Renal cortex interstitium (tissue), 11 donors: ENCODE measurements around the gene PRAC1. TPM values are rescaled to one million over a fixed set of nuclear protein-coding genes. Genes with fewer than 3 reads are reported as not detected.

ENCODE experiments used
- DNase-seq, 11 donors: peaks; one replicate each; pipeline ENCODE4 v3.0.0-alpha.2; 2013; ENCODE audit warnings: low read depth in 9 of 11, low spot score in 4 of 11; ENCODE audit errors: extremely low read depth in 1 of 11
- polyA plus RNA-seq, 3 donors: library from polyadenylated mRNA; unstranded; fragments of 120-200 nt; gene quantifications; one replicate each; pipeline ENCODE4 v1.2.1, GENCODE V29; 2013; ENCODE audit not compliant: insufficient read length in 3 of 3

The PRAC1 gene
- polyA plus RNA-seq, 3 donors, result not detected

DNA sequence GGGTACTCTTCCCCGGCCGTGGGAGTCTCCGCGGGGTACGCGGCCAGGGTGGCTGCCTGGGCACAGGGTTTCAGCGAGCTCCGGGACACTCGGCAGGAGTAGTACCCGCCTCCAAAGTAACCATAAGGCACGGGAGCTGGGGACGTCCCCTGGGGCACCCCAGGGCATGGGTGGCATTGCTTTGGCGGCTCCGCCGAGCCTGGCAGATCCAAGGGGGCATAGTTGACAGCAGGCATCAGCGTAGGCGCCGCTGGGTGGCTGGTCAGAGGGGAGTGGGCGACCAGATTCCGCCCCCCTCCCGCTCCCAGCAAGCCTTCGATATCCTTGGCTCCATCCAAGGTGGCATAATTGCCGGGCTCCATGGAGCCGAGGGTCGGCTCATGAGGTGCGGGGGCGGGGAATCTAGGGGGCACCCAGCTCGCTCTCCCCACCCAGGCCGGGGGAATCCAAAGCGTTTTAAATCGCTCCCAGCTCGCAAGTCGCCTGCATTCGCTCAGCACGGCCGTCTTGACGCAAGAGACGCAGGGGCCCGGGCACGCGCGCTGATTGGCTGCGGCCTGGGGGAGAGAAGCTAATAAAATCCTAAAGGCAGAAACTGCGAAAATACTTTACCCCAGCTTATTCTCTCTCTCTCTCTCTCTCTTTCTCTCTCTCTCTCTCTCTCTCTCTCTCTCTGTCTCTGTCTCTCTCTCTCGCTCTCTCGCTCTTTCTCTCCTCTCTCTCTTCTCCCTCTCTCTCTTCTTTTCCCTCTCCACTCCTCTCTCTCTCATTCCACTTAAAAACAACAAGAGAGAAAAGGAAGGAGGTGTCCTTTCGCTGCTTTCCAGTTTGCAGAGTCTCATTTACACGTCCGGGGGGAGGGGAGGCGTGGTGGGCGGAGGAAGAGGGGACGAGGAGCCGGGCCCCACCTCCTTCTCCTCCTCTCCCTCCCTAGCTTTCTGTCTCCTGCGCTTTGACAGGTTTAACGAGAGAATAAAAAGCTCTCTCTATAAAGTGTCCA lies 6.2 kb upstream of the PRAC1 start, which contains the start of gene HOXB13:
Gene HOXB13, minus strand, starts transcription at position 519 of the 1,000 bp plus-strand sequence. Its CDS starts 157 bp downstream, at position 362.
- no peak for DNase-seq

DNA sequence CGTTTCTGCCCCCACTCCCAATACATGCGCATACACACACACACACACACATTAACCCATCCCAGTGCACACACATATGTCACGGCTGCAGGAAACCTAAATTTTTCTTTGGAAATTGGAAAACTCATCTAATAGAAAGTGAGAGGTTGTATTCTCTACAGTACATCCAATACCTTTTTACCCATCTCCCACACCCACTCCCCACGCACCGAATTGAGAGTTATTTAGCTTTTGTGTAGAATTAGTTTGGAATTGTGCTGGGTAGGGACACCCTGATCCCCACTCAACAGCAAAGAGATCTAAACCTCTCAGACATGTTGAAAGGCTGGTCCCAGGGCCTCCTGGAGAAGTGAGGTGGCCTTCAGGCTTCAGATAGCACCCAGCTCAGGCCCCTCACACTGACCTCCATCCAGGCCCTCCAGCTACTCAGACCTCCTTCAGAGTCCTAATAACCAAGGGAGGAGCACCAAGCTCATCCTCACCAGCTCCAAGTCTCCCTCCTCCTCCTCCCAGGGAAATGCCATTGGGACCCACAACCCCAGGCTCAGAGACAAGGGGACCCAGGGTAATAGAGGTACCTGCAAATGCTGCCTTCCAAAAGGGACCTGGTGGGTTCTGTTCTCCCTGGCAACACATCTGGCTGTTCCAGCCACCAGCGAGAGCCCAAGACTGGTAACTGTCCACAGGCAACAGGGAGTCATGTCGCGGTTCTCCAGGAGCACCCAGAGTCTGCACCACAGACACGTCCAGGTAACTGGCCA lies 5.3 kb upstream of the PRAC1 start:
- no peak for DNase-seq

DNA sequence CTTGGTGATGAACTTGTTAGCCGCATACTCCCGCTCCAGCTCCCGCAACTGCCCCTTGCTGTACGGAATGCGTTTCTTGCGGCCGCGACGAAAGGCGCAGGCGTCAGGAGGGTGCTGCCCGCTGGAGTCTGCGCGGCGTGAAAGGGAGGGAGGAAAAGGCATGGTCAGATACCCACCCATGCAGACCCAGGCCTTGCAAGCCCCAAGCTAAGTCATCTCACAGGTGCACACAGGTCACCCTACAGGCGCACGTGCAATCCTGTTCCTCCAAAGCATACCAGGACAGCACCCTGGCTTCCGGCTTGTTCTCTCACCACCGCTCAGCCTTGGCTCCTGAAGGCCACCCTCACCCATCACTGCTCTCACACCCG lies 4.6 kb upstream of the PRAC1 start:
- no peak for DNase-seq

DNA sequence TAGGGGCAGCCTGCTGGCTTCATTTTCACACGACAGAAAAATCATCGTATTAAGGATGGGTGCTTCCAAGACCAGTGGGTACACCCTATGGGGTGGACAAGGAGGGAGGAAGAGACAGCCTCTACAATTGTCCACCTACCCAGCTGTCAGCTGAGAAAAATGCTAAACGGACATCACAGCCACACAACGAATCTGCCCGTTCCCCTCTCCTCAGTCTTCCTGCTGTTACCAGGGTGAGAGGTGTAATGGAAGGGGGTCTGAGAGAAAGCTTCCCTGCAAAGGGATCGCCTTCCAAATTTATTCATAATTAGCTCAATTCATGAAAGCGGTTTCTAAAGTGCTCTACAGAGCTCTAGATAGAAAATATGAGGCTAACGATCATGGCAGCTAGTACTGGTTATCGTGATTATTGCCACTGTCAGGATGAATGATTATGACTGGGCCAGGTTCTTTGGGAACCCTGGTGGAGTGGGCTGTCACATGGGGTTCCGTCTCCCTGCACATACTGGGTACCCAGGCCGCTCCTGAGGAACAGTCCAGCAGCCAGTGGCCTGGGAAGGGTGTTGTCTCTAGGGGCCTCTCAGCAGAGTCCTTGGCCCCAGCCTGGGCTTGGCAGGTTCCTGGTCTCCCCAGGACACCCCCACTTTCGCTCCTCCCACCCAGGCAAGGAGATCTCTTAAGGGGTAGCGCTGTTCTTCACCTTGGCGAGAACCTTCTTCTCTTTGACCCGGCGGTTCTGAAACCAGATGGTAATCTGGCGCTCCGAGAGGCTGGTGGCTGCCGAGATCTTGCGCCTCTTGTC lies 4.0 kb upstream of the PRAC1 start:
- DNase-seq, result no peak

DNA sequence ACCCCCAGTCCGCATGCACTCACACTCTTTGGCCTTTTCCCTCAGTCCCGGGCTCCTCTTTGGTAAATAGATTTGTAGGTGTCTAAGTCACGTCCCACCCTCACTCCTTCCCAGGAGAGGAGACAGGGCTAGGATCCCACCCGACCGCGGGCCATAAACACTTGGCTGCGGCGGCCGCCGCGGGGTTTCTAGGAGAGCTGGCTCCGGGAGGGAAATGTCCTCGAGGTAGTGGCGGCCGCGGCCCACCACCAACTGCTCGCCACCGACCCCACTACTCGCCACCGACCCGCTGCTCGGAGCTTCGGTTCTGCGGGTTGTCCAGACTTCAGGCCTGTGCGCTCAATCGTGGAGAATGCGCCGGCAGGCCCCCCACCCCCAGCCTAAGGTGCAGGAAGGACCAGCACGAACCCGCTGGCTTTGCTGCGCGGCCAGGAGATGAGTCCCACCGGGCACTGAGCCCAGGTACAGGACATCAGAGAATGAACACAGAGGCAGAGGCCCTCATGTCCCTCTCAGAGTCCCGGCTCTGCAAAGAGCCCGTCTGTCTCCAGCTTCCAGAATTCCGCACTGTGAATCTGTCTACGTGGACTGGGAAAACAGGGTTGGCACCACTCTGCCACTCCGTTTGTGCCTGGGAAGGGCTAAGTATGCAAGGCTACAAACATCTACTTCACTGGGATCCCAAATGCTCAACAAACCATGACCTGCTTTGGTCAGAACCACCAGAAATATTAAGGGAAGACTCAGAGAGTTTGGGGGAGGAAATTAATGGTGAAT lies 3.2 kb upstream of the PRAC1 start:
- DNase-seq, result no peak

DNA sequence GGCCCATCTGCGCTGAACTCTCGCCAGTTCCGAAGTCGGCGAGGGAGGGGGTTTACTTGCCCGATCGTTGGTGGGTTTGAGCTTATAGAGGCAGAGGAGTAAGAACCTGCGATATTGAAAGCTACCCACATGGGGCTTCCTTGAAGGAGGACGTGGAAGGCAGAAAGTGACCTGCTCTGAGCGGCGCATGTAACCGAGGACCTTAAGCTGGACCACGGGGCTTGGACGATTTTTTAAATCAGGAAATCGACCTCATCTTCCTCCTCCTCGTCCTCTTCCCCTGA lies 2.6 kb upstream of the PRAC1 start:
- no peak for DNase-seq

DNA sequence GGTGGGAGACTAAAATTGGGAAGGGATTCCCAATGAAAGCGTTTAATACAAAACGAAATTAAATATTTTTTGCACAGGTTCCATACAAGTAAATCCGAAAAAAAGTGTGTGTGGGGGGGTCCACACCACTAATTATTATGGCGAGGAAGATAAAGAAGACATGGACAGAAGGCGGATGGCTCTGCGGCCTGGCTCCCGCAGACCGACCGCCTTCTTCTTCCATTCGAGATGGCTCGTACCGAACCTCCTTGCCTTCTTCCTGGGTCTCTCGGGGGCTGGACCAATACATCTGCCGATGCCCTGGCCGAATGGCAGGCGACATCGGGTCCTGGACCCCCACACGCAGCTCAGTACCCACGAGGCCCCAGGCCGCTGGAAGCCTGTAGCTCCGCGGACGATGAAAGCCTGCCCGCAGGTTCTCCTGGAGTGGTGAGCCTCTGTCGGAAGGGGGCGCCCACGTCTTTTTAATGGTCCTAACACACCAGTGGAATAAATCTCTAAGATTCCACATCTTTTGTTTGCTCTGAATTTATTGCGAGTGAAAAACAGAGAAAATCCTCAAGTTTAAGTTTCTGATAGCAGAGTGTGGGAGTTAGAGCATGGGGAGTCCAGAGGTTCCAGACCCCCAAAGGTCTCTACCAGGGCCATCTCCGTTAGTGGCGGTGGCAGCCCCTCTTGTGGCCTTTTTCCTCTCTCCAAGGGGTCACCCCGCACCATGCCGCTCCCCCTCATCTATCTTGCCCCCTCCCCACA lies 2.1 kb upstream of the PRAC1 start:
- peak in 7 of 11 donors; percentile 65 to 85 (median 79) for DNase-seq

DNA sequence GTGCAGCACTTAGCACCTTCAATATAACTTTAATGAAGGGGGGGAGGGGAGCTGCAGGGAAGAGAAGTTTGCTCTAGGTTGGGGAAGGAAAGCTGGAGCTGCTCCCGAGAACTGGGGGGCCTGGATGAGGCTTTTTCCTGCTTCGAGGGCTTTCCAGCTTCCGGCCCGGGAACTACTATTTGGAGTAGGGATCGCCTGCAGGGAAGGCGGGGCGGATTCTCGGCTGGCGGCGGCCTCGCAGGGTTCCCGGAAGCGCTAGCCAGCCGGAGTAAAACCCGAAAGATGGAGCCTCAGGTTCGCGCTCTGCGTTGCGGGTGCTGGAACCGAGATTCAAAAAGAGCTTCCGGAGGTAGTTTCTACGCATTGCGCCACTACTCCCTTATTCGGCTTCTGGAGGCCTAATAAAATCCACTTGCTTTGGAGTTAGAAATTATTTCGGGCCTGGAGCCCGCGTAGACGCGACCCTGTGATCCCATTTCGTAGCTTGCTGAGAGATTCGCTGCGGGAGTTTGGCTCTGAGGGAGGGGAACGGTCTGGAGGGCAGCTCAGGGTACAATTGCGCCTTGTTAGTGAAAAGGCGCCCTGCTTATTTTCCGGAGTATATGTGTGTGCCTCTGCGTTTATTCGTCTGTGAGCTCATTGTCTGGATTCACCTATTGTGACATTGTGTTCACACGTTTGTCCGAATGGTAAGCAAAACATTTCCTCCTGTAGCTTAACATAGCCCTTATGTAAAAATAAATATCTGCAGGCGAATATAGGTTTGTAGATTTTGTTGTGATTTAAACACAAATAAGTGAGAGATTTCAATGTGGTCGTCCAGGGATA lies 1.3 kb upstream of the PRAC1 start:
- no peak for DNase-seq

DNA sequence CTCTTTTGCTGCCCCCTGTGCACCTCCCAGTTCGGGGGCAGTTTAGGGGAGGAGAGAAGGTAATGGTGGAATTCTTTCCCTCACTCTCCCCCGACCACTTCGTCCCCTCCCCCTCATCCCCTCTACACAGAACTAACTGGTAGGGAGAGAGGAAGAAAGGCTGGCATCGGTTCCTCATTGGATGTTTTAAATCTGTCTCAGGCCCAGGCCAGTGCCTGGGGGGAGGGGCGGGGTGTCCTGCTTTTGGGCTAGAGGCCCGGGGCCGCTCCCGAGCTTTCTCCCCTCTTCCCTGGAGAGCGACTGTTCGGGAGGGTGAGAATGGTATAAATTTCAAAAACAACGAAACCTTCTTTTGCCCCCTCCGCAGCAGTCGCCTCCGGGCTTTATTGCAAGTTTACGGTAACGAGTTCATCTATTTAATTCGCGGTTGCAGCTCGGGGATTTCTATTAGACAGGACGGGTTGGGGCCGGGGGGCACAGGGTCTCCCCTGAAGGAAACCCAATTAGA lies 651 bp upstream of the PRAC1 start, which contains the start of gene PRAC2:
Gene PRAC2, plus strand, starts transcription at position 271 of the 508 bp plus-strand sequence. CDS start 1,226 bp downstream, outside the sequence.
- no peak for DNase-seq

DNA sequence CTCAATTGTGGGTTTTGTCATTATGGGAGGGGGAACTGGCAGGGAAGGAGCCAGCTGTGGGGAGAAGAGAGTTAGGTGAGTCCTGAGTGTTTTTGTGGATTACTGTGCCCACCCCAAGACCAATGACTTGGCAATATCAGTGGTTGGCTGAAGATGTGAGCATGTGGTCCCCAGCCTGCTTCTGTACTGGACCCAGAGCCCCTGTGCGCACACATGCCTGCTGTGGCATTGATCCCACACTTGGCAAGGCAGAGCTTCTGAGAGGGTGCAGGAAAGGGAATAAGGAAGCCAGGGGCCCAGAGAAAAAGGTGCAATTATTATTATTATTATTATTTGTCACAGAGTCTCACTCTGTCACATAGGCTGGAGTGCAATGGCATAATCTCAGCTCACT lies 1.3 kb downstream of the PRAC1 start:
- DNase-seq, result no peak

DNA sequence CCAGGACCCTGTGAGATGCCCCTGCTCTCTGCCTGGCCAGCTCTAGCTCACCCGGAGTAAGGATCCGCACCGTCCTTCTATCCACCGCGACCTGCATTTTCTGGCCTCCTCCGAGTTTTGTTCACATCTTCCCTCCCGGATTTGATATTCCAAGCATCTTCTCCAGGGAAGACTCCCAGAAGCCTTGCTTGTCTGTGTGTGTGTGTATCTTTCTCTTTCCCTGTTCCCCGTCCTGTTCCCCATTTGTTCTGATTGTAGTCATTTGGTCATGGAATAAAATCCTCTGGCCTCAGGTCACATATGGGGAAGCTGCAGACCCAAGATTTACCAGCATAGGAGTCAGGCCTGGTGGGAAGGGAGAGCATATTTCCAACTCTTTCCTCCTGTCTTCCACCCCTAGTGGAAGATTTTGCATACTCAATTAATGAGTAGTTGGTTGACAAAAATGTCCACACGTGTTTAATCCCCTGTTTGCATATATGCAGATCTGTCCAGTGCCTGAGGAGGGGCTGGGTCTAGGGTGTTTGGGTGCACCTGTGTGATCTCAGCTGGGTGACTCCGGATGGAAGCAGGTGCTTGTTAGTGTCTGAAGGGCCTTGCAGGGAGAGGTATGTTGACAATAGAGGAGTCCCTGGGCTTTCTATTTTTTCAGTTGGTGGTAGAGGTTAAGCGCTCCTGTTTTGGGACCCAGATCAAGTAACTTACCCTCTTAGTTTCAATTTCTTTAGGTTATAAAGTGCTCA lies 1.9 kb downstream of the PRAC1 start:
- DNase-seq, result no peak

DNA sequence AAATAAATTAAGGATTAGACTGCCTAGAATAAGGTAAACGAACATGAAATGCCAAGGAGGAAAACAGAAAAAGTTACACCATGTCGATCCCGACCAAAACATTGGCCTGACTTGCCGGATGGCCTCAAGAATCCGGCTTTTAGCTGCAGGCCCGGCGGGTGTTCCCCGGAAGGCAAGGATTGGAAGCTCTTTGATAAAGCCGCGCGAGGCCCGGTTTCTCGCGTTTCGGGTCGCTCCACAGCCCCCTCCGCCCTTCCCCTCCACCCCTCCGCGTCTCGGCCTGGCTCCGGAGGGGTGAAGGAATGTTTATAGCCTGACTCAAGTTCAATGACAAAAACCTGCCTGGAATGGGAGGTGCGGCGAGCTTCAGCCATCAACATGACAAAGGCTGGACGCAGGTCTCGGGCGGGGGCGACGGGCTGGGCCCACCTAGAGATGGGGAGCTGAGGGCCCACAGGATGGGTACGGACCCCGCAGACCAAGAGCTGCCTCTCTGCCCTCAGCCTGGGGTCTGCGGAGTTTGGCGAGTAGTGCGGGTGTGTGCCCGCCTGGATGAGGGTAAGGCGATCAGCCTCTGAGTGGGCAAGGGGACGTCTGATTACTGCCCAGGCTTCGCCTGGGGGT lies 2.6 kb downstream of the PRAC1 start:
- no peak for DNase-seq

DNA sequence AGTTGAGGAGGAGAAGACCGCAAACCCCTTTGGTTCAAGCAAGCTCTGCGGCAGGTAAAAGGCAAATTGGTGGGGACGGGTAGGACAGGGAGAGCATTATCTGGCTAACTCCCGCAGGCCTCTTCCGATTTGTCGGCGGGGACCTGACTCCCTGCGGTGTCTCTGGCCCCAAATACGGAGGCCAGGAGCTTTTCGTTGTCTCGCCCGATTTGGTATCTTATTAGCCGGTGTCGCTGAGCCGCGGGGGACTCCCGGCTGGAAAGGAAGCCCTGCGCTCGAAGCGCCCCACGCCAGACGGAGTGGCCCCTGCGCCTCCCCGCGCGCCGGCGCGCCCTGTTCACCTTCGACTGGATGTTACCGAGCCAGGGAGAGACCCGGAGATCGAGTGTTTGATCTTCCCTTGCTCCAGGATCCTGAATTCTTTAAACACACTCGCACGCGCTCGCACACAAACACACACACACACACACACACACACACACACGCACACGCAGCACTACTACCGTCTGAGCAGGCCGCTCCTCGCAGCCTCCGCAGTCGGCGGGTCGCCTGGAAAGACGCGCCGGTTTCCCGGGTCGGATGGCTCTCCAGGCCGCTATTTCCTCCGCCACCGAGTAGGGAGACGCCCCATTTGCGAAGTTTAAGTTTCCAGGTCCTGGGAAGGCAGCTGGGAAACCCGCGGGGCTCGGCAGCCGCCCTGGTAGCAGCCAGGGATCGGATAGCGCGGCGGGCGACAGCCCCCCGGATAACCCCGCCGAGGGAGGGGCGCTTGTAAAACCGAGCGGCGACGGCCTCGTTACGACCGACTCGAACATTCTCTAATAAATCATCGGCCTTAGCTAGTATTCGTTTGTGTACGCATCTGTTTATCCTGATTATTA lies 3.3 kb downstream of the PRAC1 start:
- DNase-seq, result no peak

DNA sequence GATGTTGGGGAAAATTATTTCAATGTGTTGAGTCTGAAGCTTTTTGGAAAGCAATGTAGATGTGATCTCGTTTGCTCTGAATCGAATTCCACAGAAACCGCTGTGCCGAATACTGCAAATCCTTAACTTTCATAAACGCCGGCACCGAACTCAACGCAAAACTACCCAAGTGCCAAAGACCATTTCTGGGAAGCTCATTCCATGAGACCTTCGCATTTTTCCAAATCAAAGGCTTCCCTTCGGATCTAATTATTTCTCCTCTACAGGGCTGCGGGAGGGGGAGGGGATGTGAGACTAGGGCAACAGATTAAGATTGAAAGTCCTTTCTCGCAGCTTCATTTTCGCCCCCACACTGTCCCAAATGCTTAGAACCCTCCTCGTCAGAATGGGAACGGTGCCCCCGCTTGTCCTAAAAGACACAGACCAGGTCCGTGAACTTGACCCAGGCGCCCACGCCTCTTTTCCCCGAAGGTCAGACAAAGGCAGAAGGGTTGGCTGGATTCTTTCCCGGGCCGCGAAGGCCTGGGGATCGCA lies 4.0 kb downstream of the PRAC1 start:
- no peak for DNase-seq
